Measurements from ENCODE around the gene PSME2. TPM values are rescaled to one million over a fixed set of nuclear protein-coding genes. Genes with fewer than 3 reads are reported as not detected.

Gene PSME2
- total RNA-seq, 2 donors from 2014 or later = 106 to 112 TPM

DNA sequence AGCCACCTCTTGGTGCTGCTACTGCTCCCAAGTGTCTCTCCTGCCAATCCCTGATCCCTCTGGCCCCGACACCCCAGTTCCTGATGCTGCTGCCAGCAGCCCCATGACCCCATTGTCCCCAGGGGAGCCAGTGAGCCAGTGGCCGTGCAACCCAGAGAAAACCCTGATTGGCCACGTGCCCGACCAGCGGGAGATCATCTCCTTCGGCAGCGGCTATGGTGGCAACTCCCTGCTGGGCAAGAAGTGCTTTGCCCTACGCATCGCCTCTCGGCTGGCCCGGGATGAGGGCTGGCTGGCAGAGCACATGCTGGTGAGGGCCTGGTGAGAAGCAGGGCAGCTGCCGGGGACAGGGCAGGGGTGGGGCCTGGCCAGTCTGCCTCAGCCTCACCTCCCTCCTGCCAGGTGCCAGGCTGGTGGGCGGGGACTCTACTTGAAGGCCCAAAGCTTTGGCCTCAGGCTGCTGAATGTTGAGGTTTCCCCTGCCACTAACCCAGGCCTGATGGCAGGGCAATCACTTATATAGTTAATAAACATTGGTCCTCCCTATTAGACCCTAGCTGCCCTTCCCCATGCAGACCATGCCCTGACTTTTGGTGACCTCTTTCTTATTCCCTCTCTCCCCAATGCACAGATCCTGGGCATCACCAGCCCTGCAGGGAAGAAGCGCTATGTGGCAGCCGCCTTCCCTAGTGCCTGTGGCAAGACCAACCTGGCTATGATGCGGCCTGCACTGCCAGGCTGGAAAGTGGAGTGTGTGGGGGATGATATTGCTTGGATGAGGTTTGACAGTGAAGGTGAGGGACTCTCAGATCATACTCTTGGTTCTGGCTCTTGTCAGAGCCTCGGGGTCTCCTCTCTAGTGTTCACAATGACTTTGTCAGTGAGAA is 47.2 kb downstream of the PSME2 start:
- H3K9me3 Mint-ChIP-seq = peaks cover 12% of the 10 kb centered on the region
- no peaks in the 10 kb centered on the region for H3K27me3 ChIP-seq (ENCODE audit: control insufficient read depth, insufficient read depth, low read length, poor library complexity, severe bottlenecking)
- H3K36me3 ChIP-seq (ENCODE audit: control insufficient read depth, insufficient read depth, low read length) = peaks cover 7% of the 10 kb centered on the region
- H3K9me3 ChIP-seq (ENCODE audit: control insufficient read depth, low read length) = peaks cover 11% of the 10 kb centered on the region
- no peaks in the 10 kb centered on the region for H3K4me1 ChIP-seq (ENCODE audit: control insufficient read depth, insufficient read depth, low read length)
- TF ChIP-seq, protein P1, sequence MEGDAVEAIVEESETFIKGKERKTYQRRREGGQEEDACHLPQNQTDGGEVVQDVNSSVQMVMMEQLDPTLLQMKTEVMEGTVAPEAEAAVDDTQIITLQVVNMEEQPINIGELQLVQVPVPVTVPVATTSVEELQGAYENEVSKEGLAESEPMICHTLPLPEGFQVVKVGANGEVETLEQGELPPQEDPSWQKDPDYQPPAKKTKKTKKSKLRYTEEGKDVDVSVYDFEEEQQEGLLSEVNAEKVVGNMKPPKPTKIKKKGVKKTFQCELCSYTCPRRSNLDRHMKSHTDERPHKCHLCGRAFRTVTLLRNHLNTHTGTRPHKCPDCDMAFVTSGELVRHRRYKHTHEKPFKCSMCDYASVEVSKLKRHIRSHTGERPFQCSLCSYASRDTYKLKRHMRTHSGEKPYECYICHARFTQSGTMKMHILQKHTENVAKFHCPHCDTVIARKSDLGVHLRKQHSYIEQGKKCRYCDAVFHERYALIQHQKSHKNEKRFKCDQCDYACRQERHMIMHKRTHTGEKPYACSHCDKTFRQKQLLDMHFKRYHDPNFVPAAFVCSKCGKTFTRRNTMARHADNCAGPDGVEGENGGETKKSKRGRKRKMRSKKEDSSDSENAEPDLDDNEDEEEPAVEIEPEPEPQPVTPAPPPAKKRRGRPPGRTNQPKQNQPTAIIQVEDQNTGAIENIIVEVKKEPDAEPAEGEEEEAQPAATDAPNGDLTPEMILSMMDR (conservative IDR thresholded peaks at IDR 0.05) = no peak
- peaks cover 10% of the 10 kb centered on the region for H3K4me1 Mint-ChIP-seq
- H3K27ac Mint-ChIP-seq = no peak overlapping the region
- H3K27me3 Mint-ChIP-seq (ENCODE audit: insufficient read depth) = no peaks in the 10 kb centered on the region
- WGBS, 2 experiments (ENCODE audit: insufficient coverage in 1 of 2, insufficient read length in 1 of 2) = 91 to 100% methylated on average over 4 to 17 of the region's 17 CpGs
- H3K36me3 Mint-ChIP-seq (ENCODE audit: low read depth) = peaks cover 46% of the 10 kb centered on the region
- no peak overlapping the region for H3K4me3 Mint-ChIP-seq
- no peak for DNase-seq
- no peak overlapping the region for H3K4me3 ChIP-seq (ENCODE audit: low read length)
- H3K9ac ChIP-seq (ENCODE audit: extremely low read depth, low read length, poor library complexity, severe bottlenecking) = no peak overlapping the region
- no peak overlapping the region for H3K27ac ChIP-seq (ENCODE audit: low read depth, low read length)

DNA sequence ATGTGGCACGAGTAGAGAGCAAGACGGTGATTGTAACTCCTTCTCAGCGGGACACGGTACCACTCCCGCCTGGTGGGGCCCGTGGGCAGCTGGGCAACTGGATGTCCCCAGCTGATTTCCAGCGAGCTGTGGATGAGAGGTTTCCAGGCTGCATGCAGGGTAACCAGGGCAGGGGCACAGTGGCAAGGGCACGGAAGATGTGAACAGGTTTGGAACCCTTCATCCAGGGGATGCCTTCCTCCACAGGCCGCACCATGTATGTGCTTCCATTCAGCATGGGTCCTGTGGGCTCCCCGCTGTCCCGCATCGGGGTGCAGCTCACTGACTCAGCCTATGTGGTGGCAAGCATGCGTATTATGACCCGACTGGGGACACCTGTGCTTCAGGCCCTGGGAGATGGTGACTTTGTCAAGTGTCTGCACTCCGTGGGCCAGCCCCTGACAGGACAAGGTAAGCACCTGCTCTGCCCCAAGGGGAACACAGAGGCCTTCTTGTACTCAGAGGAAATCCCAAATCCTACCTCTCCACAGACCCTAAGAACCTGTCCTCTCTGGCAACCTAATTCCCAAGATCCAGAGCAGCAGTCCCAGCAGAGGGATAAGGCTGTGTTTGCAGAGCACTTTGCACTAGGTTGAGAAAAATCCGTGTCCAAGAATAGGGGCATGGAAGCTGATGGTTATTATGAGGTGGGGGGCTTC is 48.0 kb downstream of the PSME2 start:
- Mint-ChIP-seq H3K4me1 (peaks cover 13% of the 10 kb centered on the region), H3K4me3 (no peak overlapping the region), H3K27ac (no peak overlapping the region), H3K27me3 (ENCODE audit: insufficient read depth) (peaks cover 2% of the 10 kb centered on the region), H3K36me3 (ENCODE audit: low read depth) (peaks cover 38% of the 10 kb centered on the region), H3K9me3 (peaks cover 5% of the 10 kb centered on the region)
- Histone ChIP-seq H3K36me3 (ENCODE audit: control insufficient read depth, insufficient read depth, low read length) (no peaks in the 10 kb centered on the region), H3K4me3 (ENCODE audit: low read length) (no peak overlapping the region), H3K9me3 (ENCODE audit: control insufficient read depth, low read length) (peaks cover 4% of the 10 kb centered on the region), H3K9ac (ENCODE audit: extremely low read depth, low read length, poor library complexity, severe bottlenecking) (no peak overlapping the region), H3K4me1 (ENCODE audit: control insufficient read depth, insufficient read depth, low read length) (no peaks in the 10 kb centered on the region), H3K27ac (ENCODE audit: low read depth, low read length) (no peak overlapping the region), H3K27me3 (ENCODE audit: control insufficient read depth, insufficient read depth, low read length, poor library complexity, severe bottlenecking) (no peaks in the 10 kb centered on the region)
- 90 to 96% methylated on average over 9 to 16 of the region's 16 CpGs for WGBS, 2 experiments (ENCODE audit: insufficient coverage in 1 of 2, insufficient read length in 1 of 2)
- TF ChIP-seq, protein P1 (conservative IDR thresholded peaks at IDR 0.05) = no peak
- no peak for DNase-seq

DNA sequence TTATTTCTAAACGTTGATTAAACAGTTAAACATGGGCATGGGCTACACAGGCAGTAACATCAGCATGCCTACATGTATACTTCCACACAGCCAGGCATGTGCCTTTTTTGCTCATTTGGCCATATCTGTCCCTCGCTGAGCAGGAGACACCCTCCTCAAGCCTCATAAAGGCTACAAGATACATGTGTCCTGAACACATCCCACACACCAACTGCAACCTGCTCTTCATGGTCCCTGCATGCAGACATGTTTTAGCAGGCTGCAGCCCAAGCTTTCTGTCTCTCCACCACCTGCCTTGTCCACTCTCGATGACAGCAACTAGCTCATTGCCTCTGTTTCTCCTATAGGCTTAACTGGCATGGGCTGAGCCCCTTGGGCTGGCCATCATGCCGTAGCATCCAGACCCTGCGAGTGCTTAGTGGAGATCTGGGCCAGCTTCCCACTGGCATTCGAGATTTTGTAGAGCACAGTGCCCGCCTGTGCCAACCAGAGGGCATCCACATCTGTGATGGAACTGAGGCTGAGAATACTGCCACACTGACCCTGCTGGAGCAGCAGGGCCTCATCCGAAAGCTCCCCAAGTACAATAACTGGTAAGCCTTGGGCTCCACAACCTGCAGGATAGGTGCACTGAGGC is 49.7 kb downstream of the PSME2 start:
- Histone ChIP-seq H3K36me3 (ENCODE audit: control insufficient read depth, insufficient read depth, low read length) (no peaks in the 10 kb centered on the region), H3K27ac (ENCODE audit: low read depth, low read length) (no peak overlapping the region), H3K9ac (ENCODE audit: extremely low read depth, low read length, poor library complexity, severe bottlenecking) (no peak overlapping the region), H3K9me3 (ENCODE audit: control insufficient read depth, low read length) (no peaks in the 10 kb centered on the region), H3K27me3 (ENCODE audit: control insufficient read depth, insufficient read depth, low read length, poor library complexity, severe bottlenecking) (no peaks in the 10 kb centered on the region), H3K4me3 (ENCODE audit: low read length) (no peak overlapping the region), H3K4me1 (ENCODE audit: control insufficient read depth, insufficient read depth, low read length) (no peaks in the 10 kb centered on the region)
- Mint-ChIP-seq H3K36me3 (ENCODE audit: low read depth) (peaks cover 25% of the 10 kb centered on the region), H3K27ac (no peak overlapping the region), H3K9me3 (no peaks in the 10 kb centered on the region), H3K4me3 (no peak overlapping the region), H3K27me3 (ENCODE audit: insufficient read depth) (peaks cover 13% of the 10 kb centered on the region), H3K4me1 (peaks cover 26% of the 10 kb centered on the region)
- DNase-seq = no peak
- WGBS, 2 experiments (ENCODE audit: insufficient coverage in 1 of 2, insufficient read length in 1 of 2) = 95 to 97% methylated on average over 7 to 8 of the region's 8 CpGs
- TF ChIP-seq, protein P1 (conservative IDR thresholded peaks at IDR 0.05) = no peak
